K562 (cell line): ENCODE data around the gene BRWD1. TPM values are rescaled to one million over a fixed set of nuclear protein-coding genes. Genes with fewer than 3 reads are reported as not detected.

Experiments used
- CHD4 ChIP-seq: fragments of 200-600 bp; sonication (generic); IDR thresholded peaks from 3 replicates; pipeline ENCODE4 v1.6.1; 2012; ENCODE audit warnings: low read depth, mild to moderate bottlenecking, mixed read lengths, low read length, inconsistent platforms; ENCODE audit not compliant: insufficient read depth, insufficient replicate concordance, poor library complexity, severe bottlenecking
- MEF2A ChIP-seq: IDR thresholded peaks from 2 replicates; pipeline ENCODE4 v1.6.1; 2011; ENCODE audit warnings: low read depth, mild to moderate bottlenecking, low read length, moderate library complexity; ENCODE audit not compliant: control insufficient read depth
- MITF ChIP-seq: IDR thresholded peaks from 2 replicates; pipeline ENCODE4 v1.6.1; 2014; ENCODE audit warnings: antibody characterized with exemption
- PATZ1 ChIP-seq: fragments of 250-450 bp; sonication (Bioruptor Pico); IDR thresholded peaks from 2 replicates; pipeline ENCODE4 v1.5.0; 2020; ENCODE audit warnings: mild to moderate bottlenecking, borderline replicate concordance
- PHTF2 ChIP-seq: fragments of 250-450 bp; sonication (Bioruptor Pico); IDR thresholded peaks from 2 replicates; pipeline ENCODE4 v1.5.0; 2021; ENCODE audit warnings: mild to moderate bottlenecking
- POLR3G ChIP-seq: IDR thresholded peaks from 2 replicates; pipeline ENCODE4 v1.6.1; 2011; ENCODE audit not compliant: insufficient read length, insufficient replicate concordance; ENCODE audit errors: extremely low read depth
- SNRNP70 ChIP-seq: fragments of 200-400 bp; formaldehyde crosslinking; optimal IDR thresholded peaks from 2 replicates; pipeline ENCODE3; 2017; ENCODE audit warnings: low read depth, low read length
- WHSC1 ChIP-seq: IDR thresholded peaks from one replicate; pipeline ENCODE4 v1.6.1; 2012; ENCODE audit warnings: low read length, control low read depth, inconsistent platforms
- ZNF23 ChIP-seq: fragments of 250-450 bp; sonication (Bioruptor Pico); IDR thresholded peaks from 2 replicates; pipeline ENCODE4 v1.4.0; 2020; ENCODE audit warnings: mild to moderate bottlenecking
- ZNF232 ChIP-seq: sonication (generic); formaldehyde crosslinking; IDR thresholded peaks from 2 replicates; pipeline ENCODE4 v1.8.0; 2022; ENCODE audit warnings: mild to moderate bottlenecking, missing genetic modification reagents
- ZNF253 ChIP-seq: fragments of 250-450 bp; sonication (Bioruptor Pico); conservative IDR thresholded peaks from 2 replicates; pipeline ENCODE4 v1.6.1; 2021; ENCODE audit warnings: mild to moderate bottlenecking
- polyA plus RNA-seq, 8 experiments: library from polyadenylated mRNA; depleted of rRNA in 4 of 8; stranded (reverse) in 5 of 8; unstranded in 3 of 8; fragments of >200 nt; fragmentation: Nextera tagmentation in 2 of 8; fragmentation: Illumina TruSeq in 1 of 8; extraction: Ambion mirVana in 2 of 8; extraction: Trizol in 1 of 8; gene quantifications; 2 replicates each; pipeline versions ENCODE4 v1.2.1 to v1.2.3, GENCODE V29; 2011 to 2014; ENCODE audit warnings: inconsistent platforms in 1 of 8, missing spikeins in 1 of 8
- total RNA-seq, 7 experiments: library from RNA; depleted of rRNA in 6 of 7; stranded (reverse); fragments of >200 nt in 6 of 7; fragmentation: Illumina TruSeq in 2 of 7; extraction: Trizol in 2 of 7; gene quantifications; 2 replicates each; pipeline versions ENCODE4 v1.2.1 to v1.2.3, GENCODE V29; 2011 to 2021; ENCODE audit warnings: low replicate concordance in 1 of 7
- TF ChIP-seq, protein P1 (sequence below): sonication (generic); formaldehyde crosslinking; IDR thresholded peaks from 2 replicates; pipeline ENCODE4 v1.8.0; 2023; ENCODE audit warnings: mild to moderate bottlenecking, missing genetic modification reagents
- TF ChIP-seq, protein P2 (sequence below): fragments of 450-650 bp; formaldehyde crosslinking; IDR thresholded peaks from 2 replicates; pipeline ENCODE4 v1.4.0; 2022; ENCODE audit warnings: missing genetic modification characterization

Gene BRWD1
- total and polyA plus RNA-seq, 9 of the 15 experiments (the other 6 are each of a cell fraction or from before 2014, with no cell fraction given): 10.1 to 60.2 (median 34.1) TPM

GRCh38 chr21:39359382-39359781 is 46.0 kb upstream of the BRWD1 start (continued):
- no peak for TF ChIP-seq MITF
- TF ChIP-seq ZNF23: peak; percentile 85
- no peak for TF ChIP-seq SNRNP70
- TF ChIP-seq, protein P1, sequence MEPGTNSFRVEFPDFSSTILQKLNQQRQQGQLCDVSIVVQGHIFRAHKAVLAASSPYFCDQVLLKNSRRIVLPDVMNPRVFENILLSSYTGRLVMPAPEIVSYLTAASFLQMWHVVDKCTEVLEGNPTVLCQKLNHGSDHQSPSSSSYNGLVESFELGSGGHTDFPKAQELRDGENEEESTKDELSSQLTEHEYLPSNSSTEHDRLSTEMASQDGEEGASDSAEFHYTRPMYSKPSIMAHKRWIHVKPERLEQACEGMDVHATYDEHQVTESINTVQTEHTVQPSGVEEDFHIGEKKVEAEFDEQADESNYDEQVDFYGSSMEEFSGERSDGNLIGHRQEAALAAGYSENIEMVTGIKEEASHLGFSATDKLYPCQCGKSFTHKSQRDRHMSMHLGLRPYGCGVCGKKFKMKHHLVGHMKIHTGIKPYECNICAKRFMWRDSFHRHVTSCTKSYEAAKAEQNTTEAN (CRISPR knock-in tag): no peak
- no peak for TF ChIP-seq CHD4
- no peak for TF ChIP-seq POLR3G
- no peak for TF ChIP-seq WHSC1
- TF ChIP-seq PATZ1 (CRISPR knock-in tag): peak; percentile 92
- no peak for TF ChIP-seq MEF2A
- TF ChIP-seq PHTF2 (CRISPR knock-in tag): 0 out of 2 replicates have a peak, but pooled peaks have one; percentile 68
- TF ChIP-seq ZNF253 (CRISPR knock-in tag): no peak
- TF ChIP-seq ZNF232 (CRISPR knock-in tag): no peak
- TF ChIP-seq, protein P2, sequence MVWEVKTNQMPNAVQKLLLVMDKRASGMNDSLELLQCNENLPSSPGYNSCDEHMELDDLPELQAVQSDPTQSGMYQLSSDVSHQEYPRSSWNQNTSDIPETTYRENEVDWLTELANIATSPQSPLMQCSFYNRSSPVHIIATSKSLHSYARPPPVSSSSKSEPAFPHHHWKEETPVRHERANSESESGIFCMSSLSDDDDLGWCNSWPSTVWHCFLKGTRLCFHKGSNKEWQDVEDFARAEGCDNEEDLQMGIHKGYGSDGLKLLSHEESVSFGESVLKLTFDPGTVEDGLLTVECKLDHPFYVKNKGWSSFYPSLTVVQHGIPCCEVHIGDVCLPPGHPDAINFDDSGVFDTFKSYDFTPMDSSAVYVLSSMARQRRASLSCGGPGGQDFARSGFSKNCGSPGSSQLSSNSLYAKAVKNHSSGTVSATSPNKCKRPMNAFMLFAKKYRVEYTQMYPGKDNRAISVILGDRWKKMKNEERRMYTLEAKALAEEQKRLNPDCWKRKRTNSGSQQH (CRISPR knock-in tag): peak; percentile 66; the same call in 1 of the 2 replicates
